ENCODE measurements around the gene COL5A1. TPM values are rescaled to one million over a fixed set of nuclear protein-coding genes. Genes with fewer than 3 reads are reported as not detected.

The COL5A1 gene
- total RNA-seq, 4 donors from 2014 or later = 51.9 to 78.3 (median 62.4) TPM

DNA sequence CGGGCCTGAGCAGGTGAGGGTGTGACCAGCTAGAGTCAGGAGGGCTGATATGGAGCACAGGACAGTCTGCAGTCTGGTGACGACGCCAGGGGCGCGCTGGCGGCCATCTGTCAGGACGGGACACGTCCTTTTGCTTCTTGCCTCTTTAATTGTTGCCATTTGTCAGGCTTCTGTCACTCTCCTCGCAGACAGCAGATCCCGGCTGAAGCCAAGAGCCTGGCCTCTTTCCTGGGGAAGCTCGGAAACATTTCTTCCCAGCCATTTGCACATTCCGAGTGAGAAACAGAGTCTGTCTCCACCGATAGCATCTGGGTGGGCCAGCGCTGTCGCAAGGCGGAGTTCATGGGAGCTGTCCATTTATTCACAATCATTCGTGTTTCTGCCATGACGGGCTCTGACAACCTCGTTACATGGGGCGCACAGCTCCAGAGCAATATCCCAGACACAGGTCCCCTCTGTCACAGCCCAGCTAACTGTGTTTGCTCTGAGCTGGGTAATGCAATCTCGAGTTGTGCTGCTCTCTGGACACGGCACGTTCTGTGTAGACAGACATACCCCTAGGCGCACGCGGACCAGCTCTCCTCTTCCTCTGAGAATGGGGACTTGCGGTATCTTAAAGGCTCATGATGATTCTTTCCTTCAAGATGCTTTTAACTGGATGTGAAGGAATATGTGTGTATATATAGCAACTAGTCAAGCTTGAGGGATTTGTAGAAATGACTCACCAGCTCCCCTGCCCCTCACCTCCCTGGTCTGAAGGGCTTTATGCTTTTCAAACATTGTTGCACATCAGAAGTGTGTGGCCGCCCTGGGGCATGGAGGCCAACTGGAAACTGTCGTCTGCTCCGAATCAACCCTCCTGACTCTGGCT is 133.7 kb downstream of the COL5A1 start:
- WGBS, 2 donors = 85 to 86% methylated on average over 30 of the region's 30 CpGs

DNA sequence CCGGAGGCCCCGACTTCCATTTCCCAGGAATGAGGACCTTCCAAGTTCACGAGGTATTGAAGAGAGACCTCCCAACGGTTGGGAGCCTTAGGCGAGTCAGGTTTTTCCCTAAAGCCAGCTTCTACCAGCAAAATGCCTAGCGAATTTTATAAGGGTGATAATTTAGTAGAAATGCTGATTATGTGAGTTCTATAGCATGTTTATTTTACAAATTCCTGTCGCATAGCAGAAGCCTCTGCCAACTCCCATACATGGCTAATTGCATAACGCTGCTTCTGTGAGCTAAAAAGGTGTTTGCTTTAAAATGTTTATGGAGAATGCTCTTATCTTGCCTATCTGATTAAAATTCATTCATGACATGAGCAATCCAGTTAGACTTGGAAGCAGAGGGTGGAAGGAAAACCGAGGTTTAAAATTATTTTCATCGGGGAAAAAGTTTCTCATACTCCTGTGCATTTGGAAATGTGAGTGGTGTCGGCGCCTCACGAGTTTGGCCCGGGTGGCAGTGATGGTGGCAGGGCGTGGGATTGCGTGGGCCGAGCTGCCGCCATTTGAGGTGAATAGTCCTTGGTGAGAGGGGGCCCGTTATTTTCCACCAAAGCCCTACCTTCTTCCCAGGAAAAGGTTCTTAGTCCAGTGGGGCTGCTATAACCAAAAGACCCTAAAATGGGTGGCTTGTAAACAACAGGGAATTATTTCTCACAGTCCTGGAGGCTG is 134.6 kb downstream of the COL5A1 start:
- Histone ChIP-seq H3K4me3 (no peak overlapping the region), H3K4me1 (peaks cover 0 to 12% (median 0%) of the 10 kb centered on the region in 4 donors), H3K27ac (no peak overlapping the region), H3K9me3 (no peaks in the 10 kb centered on the region), H3K27me3 (no peaks in the 10 kb centered on the region), H3K36me3 (peaks cover 0 to 93% (median 0%) of the 10 kb centered on the region in 3 donors)
- DNase-seq (ENCODE audit: low spot score in 2 of 2) = no peak
- 80 to 81% methylated on average over 19 of the region's 19 CpGs for WGBS, 2 donors
- TF ChIP-seq POLR2A (IDR thresholded peaks at IDR 0.05) (no peak), EP300 (IDR thresholded peaks at IDR 0.05) (no peak), CTCF (IDR thresholded peaks at IDR 0.05) (no peak)

More for the DNA sequence above, 133.7 kb downstream of the COL5A1 start:
- no peak for TF ChIP-seq CTCF (IDR thresholded peaks at IDR 0.05)
- no peak for TF ChIP-seq EP300 (IDR thresholded peaks at IDR 0.05)
- TF ChIP-seq POLR2A (IDR thresholded peaks at IDR 0.05) = no peak
- H3K4me1 ChIP-seq = peaks cover 0 to 12% (median 0%) of the 10 kb centered on the region in 4 donors
- H3K27ac ChIP-seq = no peak overlapping the region
- H3K27me3 ChIP-seq = no peaks in the 10 kb centered on the region
- no peak overlapping the region for H3K4me3 ChIP-seq
- H3K9me3 ChIP-seq = no peaks in the 10 kb centered on the region
- DNase-seq (ENCODE audit: low spot score in 2 of 2) = no peak
- H3K36me3 ChIP-seq = peaks cover 0 to 93% (median 0%) of the 10 kb centered on the region in 3 donors

- Histone ChIP-seq H3K27me3 (no peaks in the 10 kb centered on the region), H3K27ac (no peak overlapping the region), H3K36me3 (peaks cover 0 to 93% (median 0%) of the 10 kb centered on the region in 3 donors), H3K4me3 (no peak overlapping the region), H3K9me3 (no peaks in the 10 kb centered on the region), H3K4me1 (peaks cover 0 to 12% (median 0%) of the 10 kb centered on the region in 4 donors)
- no peak for TF ChIP-seq EP300 (IDR thresholded peaks at IDR 0.05)
- no peak for TF ChIP-seq POLR2A (IDR thresholded peaks at IDR 0.05)
- TF ChIP-seq CTCF (IDR thresholded peaks at IDR 0.05) = no peak
- no peak for DNase-seq (ENCODE audit: low spot score in 2 of 2)
- 75 to 84% methylated on average over 11 to 13 of the region's 13 CpGs for WGBS, 2 donors
These were observed 135.6 kb downstream of the COL5A1 start for GRCh38 chr9:134777153-134777552.

- Histone ChIP-seq H3K36me3 (peaks cover 0 to 93% (median 0%) of the 10 kb centered on the region in 3 donors), H3K4me1 (peaks cover 0 to 13% (median 0%) of the 10 kb centered on the region in 4 donors), H3K27ac (no peak overlapping the region), H3K27me3 (no peaks in the 10 kb centered on the region), H3K4me3 (no peak overlapping the region), H3K9me3 (no peaks in the 10 kb centered on the region)
- WGBS, 2 donors = 79 to 80% methylated on average over 11 to 13 of the region's 13 CpGs
- no peak for DNase-seq (ENCODE audit: low spot score in 2 of 2)
- TF ChIP-seq CTCF (IDR thresholded peaks at IDR 0.05) = no peak
- TF ChIP-seq EP300 (IDR thresholded peaks at IDR 0.05) = no peak
- TF ChIP-seq POLR2A (IDR thresholded peaks at IDR 0.05) = no peak
These were observed 136.6 kb downstream of the COL5A1 start for GRCh38 chr9:134778156-134778555.

Data from tibial nerve (tissue), 4 donors.